HG03108 (cell line): ENCODE results near the gene ZGRF1.
"Not testable (repeated sequence)": the region's sequence is repeated elsewhere in the genome, so short reads cannot be mapped to it uniquely, and the experiment has no call there.

ENCODE experiments used
- ATAC-seq: cut with Tn5 transposase; IDR thresholded peaks from one replicate; pipeline ENCODE4 v1.9.1; 2021; ENCODE audit warnings: moderate library complexity; ENCODE audit not compliant: unreplicated experiment

ZGRF1 gene

GRCh38 chr4:112518675-112519074, 118.0 kb downstream of the ZGRF1 start:
- no peak for ATAC-seq

GRCh38 chr4:112517911-112518310, 118.8 kb downstream of the ZGRF1 start:
- ATAC-seq, result no peak

GRCh38 chr4:112517067-112517634, 119.6 kb downstream of the ZGRF1 start:
- ATAC-seq, result peak; percentile 33

- peak; percentile 33 for ATAC-seq
Observed at GRCh38 chr4:112516471-112517066, 120.1 kb downstream of the ZGRF1 start.

GRCh38 chr4:112516066-112516470, 120.6 kb downstream of the ZGRF1 start, which contains the start of gene NEUROG2:
TSS of gene NEUROG2 (minus strand) at chr4:112516180. CDS start at chr4:112515475, 705 bp downstream.
- ATAC-seq, result no peak

- peak; percentile 25 for ATAC-seq
Observed at GRCh38 chr4:112515198-112516065, 121.3 kb downstream of the ZGRF1 start.

GRCh38 chr4:112514647-112515197, 122.0 kb downstream of the ZGRF1 start:
- peak; percentile 3 for ATAC-seq

GRCh38 chr4:112513971-112514646, 122.6 kb downstream of the ZGRF1 start:
- no peak for ATAC-seq

- ATAC-seq, result no peak
Observed at GRCh38 chr4:112511803-112512118, 124.9 kb downstream of the ZGRF1 start.

- no peak for ATAC-seq
Observed at GRCh38 chr4:112511093-112511802, 125.5 kb downstream of the ZGRF1 start.

GRCh38 chr4:112510291-112511092, 126.2 kb downstream of the ZGRF1 start:
- no peak for ATAC-seq

- no peak for ATAC-seq
Observed at GRCh38 chr4:112509243-112510141, 127.2 kb downstream of the ZGRF1 start.

- ATAC-seq, result no peak
Observed at GRCh38 chr4:112508356-112508755, 128.4 kb downstream of the ZGRF1 start.

GRCh38 chr4:112504807-112505206, 131.9 kb downstream of the ZGRF1 start:
- ATAC-seq, result no peak

GRCh38 chr4:112502871-112503270, 133.8 kb downstream of the ZGRF1 start:
- no peak for ATAC-seq

GRCh38 chr4:112492321-112492720, 144.4 kb downstream of the ZGRF1 start:
- no peak for ATAC-seq

- not testable (repeated sequence) for ATAC-seq
Observed at GRCh38 chr4:112490808-112491207, 145.9 kb downstream of the ZGRF1 start.
